WTC11 (cell line): ENCODE data around the gene SPATA6.

Source experiments
- ATF1 ChIP-seq: sonication (generic); formaldehyde crosslinking; IDR thresholded peaks from 2 replicates; pipeline ENCODE4 v1.8.1; 2023; ENCODE audit warnings: mild to moderate bottlenecking, moderate library complexity, missing genetic modification reagents
- CREB1 ChIP-seq: sonication (generic); formaldehyde crosslinking; IDR thresholded peaks from 2 replicates; pipeline ENCODE4 v1.8.0; 2023; ENCODE audit warnings: mild to moderate bottlenecking, missing genetic modification reagents
- SMAD3 ChIP-seq: sonication (generic); formaldehyde crosslinking; IDR thresholded peaks from 2 replicates; pipeline ENCODE4 v1.8.0; 2022; ENCODE audit warnings: missing genetic modification reagents, mild to moderate bottlenecking, borderline replicate concordance
- TF ChIP-seq, protein P1 (sequence below): fragments of 200-600 bp; IDR thresholded peaks from 2 replicates; pipeline ENCODE4 v1.8.0; 2022; ENCODE audit warnings: antibody characterized with exemption

DNA sequence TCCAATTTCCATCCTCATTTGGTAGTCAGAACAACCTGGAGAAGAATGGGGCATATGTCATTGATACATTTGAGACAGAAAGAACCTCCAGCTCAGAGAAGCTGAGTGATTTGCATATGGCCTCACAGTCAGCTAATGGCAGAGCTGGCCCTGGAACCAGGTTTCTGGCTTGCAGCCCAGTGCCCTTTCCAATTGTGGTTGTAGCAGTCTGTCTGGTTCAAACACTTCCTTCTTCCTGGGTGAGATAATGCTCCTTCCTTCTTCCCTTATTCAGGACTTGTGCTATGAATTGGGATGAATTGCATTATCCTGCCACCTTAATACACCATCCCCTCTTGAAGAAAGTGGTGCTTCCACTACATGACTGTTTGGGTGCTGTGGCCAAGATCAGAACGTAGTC, 225.3 kb downstream of the SPATA6 start:
- no peak for TF ChIP-seq CREB1
- TF ChIP-seq, protein P1, sequence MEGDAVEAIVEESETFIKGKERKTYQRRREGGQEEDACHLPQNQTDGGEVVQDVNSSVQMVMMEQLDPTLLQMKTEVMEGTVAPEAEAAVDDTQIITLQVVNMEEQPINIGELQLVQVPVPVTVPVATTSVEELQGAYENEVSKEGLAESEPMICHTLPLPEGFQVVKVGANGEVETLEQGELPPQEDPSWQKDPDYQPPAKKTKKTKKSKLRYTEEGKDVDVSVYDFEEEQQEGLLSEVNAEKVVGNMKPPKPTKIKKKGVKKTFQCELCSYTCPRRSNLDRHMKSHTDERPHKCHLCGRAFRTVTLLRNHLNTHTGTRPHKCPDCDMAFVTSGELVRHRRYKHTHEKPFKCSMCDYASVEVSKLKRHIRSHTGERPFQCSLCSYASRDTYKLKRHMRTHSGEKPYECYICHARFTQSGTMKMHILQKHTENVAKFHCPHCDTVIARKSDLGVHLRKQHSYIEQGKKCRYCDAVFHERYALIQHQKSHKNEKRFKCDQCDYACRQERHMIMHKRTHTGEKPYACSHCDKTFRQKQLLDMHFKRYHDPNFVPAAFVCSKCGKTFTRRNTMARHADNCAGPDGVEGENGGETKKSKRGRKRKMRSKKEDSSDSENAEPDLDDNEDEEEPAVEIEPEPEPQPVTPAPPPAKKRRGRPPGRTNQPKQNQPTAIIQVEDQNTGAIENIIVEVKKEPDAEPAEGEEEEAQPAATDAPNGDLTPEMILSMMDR, result no peak
- no peak for TF ChIP-seq SMAD3 (CRISPR knock-in tag)
- TF ChIP-seq ATF1 (CRISPR knock-in tag), result no peak
